Dedifferentiated amniotic fluid mesenchymal stem cell (primary cell): ENCODE results near the gene ITGA2.

ENCODE experiments used
- DNase-seq: peaks from one replicate; pipeline ENCODE4 v3.0.0-alpha.2; 2016; ENCODE audit errors: extremely low spot score

ITGA2 gene

GRCh38 chr5:52988335-52989024 lies 672 bp upstream of the ITGA2 start:
- DNase-seq, result no peak

GRCh38 chr5:52989781-52990527 lies 802 bp downstream of the ITGA2 start:
- peak; percentile 29 for DNase-seq

- DNase-seq, result no peak
Observed at GRCh38 chr5:52990528-52990925, 1.4 kb downstream of the ITGA2 start.

GRCh38 chr5:52993367-52993766 lies 4.2 kb downstream of the ITGA2 start:
- no peak for DNase-seq

GRCh38 chr5:52994266-52994665 lies 5.1 kb downstream of the ITGA2 start:
- no peak for DNase-seq

GRCh38 chr5:52995095-52995494 lies 5.9 kb downstream of the ITGA2 start:
- DNase-seq, result no peak

GRCh38 chr5:52995914-52996313 lies 6.8 kb downstream of the ITGA2 start:
- no peak for DNase-seq

- DNase-seq, result no peak
Observed at GRCh38 chr5:52996979-52997378, 7.8 kb downstream of the ITGA2 start.

GRCh38 chr5:52997424-52997823 lies 8.3 kb downstream of the ITGA2 start:
- no peak for DNase-seq

GRCh38 chr5:52998552-52999313 lies 9.6 kb downstream of the ITGA2 start:
- no peak for DNase-seq

- no peak for DNase-seq
Observed at GRCh38 chr5:52999344-52999949, 10.3 kb downstream of the ITGA2 start.

GRCh38 chr5:53001541-53001940 lies 12.4 kb downstream of the ITGA2 start:
- DNase-seq, result no peak

GRCh38 chr5:53002491-53002890 lies 13.3 kb downstream of the ITGA2 start:
- DNase-seq, result no peak

GRCh38 chr5:53003144-53003543 lies 14.0 kb downstream of the ITGA2 start:
- DNase-seq, result no peak

- DNase-seq, result no peak
Observed at GRCh38 chr5:53006911-53007890, 18.0 kb downstream of the ITGA2 start.

GRCh38 chr5:53008751-53009150 lies 19.6 kb downstream of the ITGA2 start:
- no peak for DNase-seq

- DNase-seq, result no peak
Observed at GRCh38 chr5:53009816-53010215, 20.7 kb downstream of the ITGA2 start.

GRCh38 chr5:53010814-53011213 lies 21.7 kb downstream of the ITGA2 start:
- no peak for DNase-seq

GRCh38 chr5:53011233-53011632 lies 22.1 kb downstream of the ITGA2 start:
- DNase-seq, result no peak

GRCh38 chr5:53013857-53014256 lies 24.7 kb downstream of the ITGA2 start:
- no peak for DNase-seq

- no peak for DNase-seq
Observed at GRCh38 chr5:53017383-53017782, 28.2 kb downstream of the ITGA2 start.
